Measurements from ENCODE around the gene RUSC1. TPM values are rescaled to one million over a fixed set of nuclear protein-coding genes. Genes with fewer than 3 reads are reported as not detected.
A peak's percentile ranks its signal among the peaks of the same experiment; 100 is the strongest.

The RUSC1 gene
- total and polyA plus RNA-seq, 7 donors, result 6.5 to 21.6 (median 10.3) TPM

- ATAC-seq (peak in 1 of 4 donors; percentile 37), DNase-seq (no peak)
- no peaks in the 10 kb centered on the region for H3K27me3 ChIP-seq (ENCODE audit: insufficient read depth in 3 of 3, low read length in 2 of 3)
- WGBS, 3 donors, result 49 to 56% (median 51%) methylated on average over 6 of the region's 6 CpGs
- H3K9me3 ChIP-seq, result no peaks in the 10 kb centered on the region
- no peak overlapping the region for H3K4me3 ChIP-seq
- peak overlapping the region; percentile 87 for H3K27ac ChIP-seq
- TF ChIP-seq CTCF (IDR thresholded peaks at IDR 0.05), result peak; percentile 30
- intact Hi-C loops (cut with DNase I), result loop anchor here in 1 of 2 donors (5.0 kb wide), 1 partner anchor 35 kb away; the partner anchor contains the start of gene CLK2
- peaks cover 9% of the 10 kb centered on the region for H3K4me1 ChIP-seq
- H3K36me3 ChIP-seq (ENCODE audit: insufficient read depth in 1 of 2, low read depth in 1 of 2), result peaks cover 0 to 21% of the 10 kb centered on the region in 2 donors
Measured at GRCh38 chr1:155307247-155307740, 13.4 kb upstream of the RUSC1 start.

GRCh38 chr1:155308493-155309422, 11.9 kb upstream of the RUSC1 start, which contains the start of gene FDPS:
TSS of gene FDPS (plus strand) at chr1:155308866. CDS start at chr1:155309790, 924 bp downstream.
- WGBS, 3 donors, result 0 to 1% (median 0%) methylated on average over 51 of the region's 51 CpGs
- intact Hi-C loops (cut with DNase I), result loop anchor here in 1 of 2 donors (5.0 kb wide), 1 partner anchor 36 kb away; the partner anchor contains the start of gene CLK2
- Histone ChIP-seq H3K9me3 (no peaks in the 10 kb centered on the region), H3K4me3 (peak within 1 kb of the TSS; percentile 81), H3K4me1 (peaks cover 9% of the 10 kb centered on the region), H3K27me3 (ENCODE audit: insufficient read depth in 3 of 3, low read length in 2 of 3) (no peaks in the 10 kb centered on the region), H3K27ac (peak within 1 kb of the TSS; percentile 87), H3K36me3 (ENCODE audit: insufficient read depth in 1 of 2, low read depth in 1 of 2) (peaks cover 3 to 36% of the 10 kb centered on the region in 2 donors)
- no peak for TF ChIP-seq CTCF (IDR thresholded peaks at IDR 0.05)
- DNase-seq, result peak; percentile 99
- ATAC-seq, result peak; percentile 99 to 100 (median 100)

GRCh38 chr1:155309423-155310021, 11.2 kb upstream of the RUSC1 start:
- Histone ChIP-seq H3K27me3 (ENCODE audit: insufficient read depth in 3 of 3, low read length in 2 of 3) (no peaks in the 10 kb centered on the region), H3K9me3 (no peaks in the 10 kb centered on the region), H3K4me3 (peak overlapping the region; percentile 81), H3K4me1 (peaks cover 9% of the 10 kb centered on the region), H3K27ac (peak overlapping the region; percentile 87), H3K36me3 (ENCODE audit: insufficient read depth in 1 of 2, low read depth in 1 of 2) (peaks cover 3 to 42% of the 10 kb centered on the region in 2 donors)
- DNase-seq, result no peak
- ATAC-seq, result no peak
- intact Hi-C loops (cut with DNase I), result loop anchor here in 1 of 2 donors (5.0 kb wide), 1 partner anchor 37 kb away; the partner anchor contains the start of gene CLK2
- TF ChIP-seq CTCF (IDR thresholded peaks at IDR 0.05), result no peak
- WGBS, 3 donors, result 11 to 16% (median 12%) methylated on average over 11 of the region's 11 CpGs

GRCh38 chr1:155313261-155313660, 7.4 kb upstream of the RUSC1 start:
- no peak for DNase-seq
- H3K27ac ChIP-seq, result no peak overlapping the region
- intact Hi-C loops (cut with DNase I), result no loop called here

More at GRCh38 chr1:155313261-155313660, 7.4 kb upstream of the RUSC1 start:
- no peaks in the 10 kb centered on the region for H3K27me3 ChIP-seq (ENCODE audit: insufficient read depth in 3 of 3, low read length in 2 of 3)
- no peaks in the 10 kb centered on the region for H3K9me3 ChIP-seq
- ATAC-seq, result no peak
- H3K36me3 ChIP-seq (ENCODE audit: insufficient read depth in 1 of 2, low read depth in 1 of 2), result peaks cover 3 to 63% of the 10 kb centered on the region in 2 donors
- no peak overlapping the region for H3K4me3 ChIP-seq
- no peak for TF ChIP-seq CTCF (IDR thresholded peaks at IDR 0.05)
- peaks cover 9% of the 10 kb centered on the region for H3K4me1 ChIP-seq
- WGBS, 3 donors, result 62 to 71% (median 66%) methylated on average over 8 of the region's 8 CpGs
